Astrocyte (in vitro differentiated cells and primary cell): ENCODE data around the gene TTF2. TPM values are rescaled to one million over a fixed set of nuclear protein-coding genes. Genes with fewer than 3 reads are reported as not detected.

Experiments used
- DNase-seq: peaks from one replicate; pipeline ENCODE4 v3.0.0-alpha.2; 2010; ENCODE audit warnings: low read depth
- FAIRE-seq: peaks from 2 replicates; lab custom pipeline; 2011; peaks lifted over from hg19 to GRCh38; lab: Jason Lieb, UNC
- H2AFZ ChIP-seq: 2 replicates; pipeline ENCODE4 v1.6.0; 2012; ENCODE audit warnings: low read depth, low read length, inconsistent platforms
- H3K27ac ChIP-seq: 2 replicates; pipeline ENCODE4 v1.5.1; 2011; ENCODE audit warnings: low read depth, low read length, inconsistent platforms
- H3K27me3 ChIP-seq: 2 replicates; pipeline ENCODE4 v1.6.0; 2011; ENCODE audit warnings: low read length, inconsistent platforms; ENCODE audit not compliant: insufficient read depth
- H3K36me3 ChIP-seq: 2 replicates; pipeline ENCODE4 v1.5.1; 2011; ENCODE audit warnings: low read length, inconsistent platforms; ENCODE audit not compliant: insufficient read depth
- H3K4me1 ChIP-seq: 2 replicates; pipeline ENCODE4 v1.5.1; 2011; ENCODE audit warnings: low read length, inconsistent platforms; ENCODE audit not compliant: insufficient read depth
- H3K4me2 ChIP-seq: 2 replicates; pipeline ENCODE4 v1.6.0; 2012; ENCODE audit warnings: low read length, inconsistent platforms
- H3K4me3 ChIP-seq: 2 replicates; pipeline ENCODE4 v1.5.1; 2011; ENCODE audit warnings: low read depth, mild to moderate bottlenecking, low read length, inconsistent platforms; ENCODE audit not compliant: insufficient read depth
- H3K79me2 ChIP-seq: 2 replicates; pipeline ENCODE4 v1.6.0; 2012; ENCODE audit warnings: mild to moderate bottlenecking, low read length, inconsistent platforms; ENCODE audit not compliant: insufficient read depth
- H3K9ac ChIP-seq: 2 replicates; pipeline ENCODE4 v1.6.0; 2012; ENCODE audit warnings: mild to moderate bottlenecking, low read length, inconsistent platforms
- H3K9me3 ChIP-seq: 2 replicates; pipeline ENCODE4 v1.5.1; 2012; ENCODE audit warnings: low read depth, mild to moderate bottlenecking, low read length, inconsistent platforms; ENCODE audit not compliant: insufficient read depth
- H4K20me1 ChIP-seq: 2 replicates; pipeline ENCODE4 v1.6.0; 2012; ENCODE audit warnings: low read length, inconsistent platforms; ENCODE audit not compliant: insufficient read depth
- H3K27ac Mint-ChIP-seq: one replicate; pipeline ENCODE4 v1.8.0; 2021; ENCODE audit warnings: mild to moderate bottlenecking, mixed read lengths; ENCODE audit not compliant: unreplicated experiment
- H3K27me3 Mint-ChIP-seq: one replicate; pipeline ENCODE4 v1.8.0; 2021; ENCODE audit warnings: low read depth, mixed read lengths; ENCODE audit not compliant: unreplicated experiment
- H3K36me3 Mint-ChIP-seq: one replicate; pipeline ENCODE4 v1.8.0; 2021; ENCODE audit warnings: low read depth, mixed read lengths; ENCODE audit not compliant: unreplicated experiment
- H3K4me1 Mint-ChIP-seq: one replicate; pipeline ENCODE4 v1.8.0; 2021; ENCODE audit warnings: low read depth, mixed read lengths; ENCODE audit not compliant: unreplicated experiment
- H3K4me3 Mint-ChIP-seq: one replicate; pipeline ENCODE4 v1.8.0; 2021; ENCODE audit warnings: mild to moderate bottlenecking, moderate library complexity, mixed read lengths; ENCODE audit not compliant: unreplicated experiment
- H3K9me3 Mint-ChIP-seq: one replicate; pipeline ENCODE4 v1.8.0; 2021; ENCODE audit warnings: mild to moderate bottlenecking, mixed read lengths; ENCODE audit not compliant: unreplicated experiment
- EZH2 ChIP-seq: IDR thresholded peaks from 2 replicates; pipeline ENCODE4 v1.6.1; 2012; ENCODE audit warnings: mild to moderate bottlenecking, low read length, inconsistent platforms; ENCODE audit not compliant: insufficient read depth
- total RNA-seq: library from RNA; stranded (reverse); gene quantifications from 2 replicates; pipeline ENCODE4 v1.2.1, GENCODE V29; 2021
- TF ChIP-seq, protein P1 (sequence below): IDR thresholded peaks from 2 replicates; pipeline ENCODE4 v1.5.1; 2011; ENCODE audit warnings: low read depth, mild to moderate bottlenecking, inconsistent platforms, low read length, moderate library complexity; ENCODE audit not compliant: insufficient read depth

The TTF2 gene
- total RNA-seq, 1 donor from 2014 or later = 23.4 TPM

DNA sequence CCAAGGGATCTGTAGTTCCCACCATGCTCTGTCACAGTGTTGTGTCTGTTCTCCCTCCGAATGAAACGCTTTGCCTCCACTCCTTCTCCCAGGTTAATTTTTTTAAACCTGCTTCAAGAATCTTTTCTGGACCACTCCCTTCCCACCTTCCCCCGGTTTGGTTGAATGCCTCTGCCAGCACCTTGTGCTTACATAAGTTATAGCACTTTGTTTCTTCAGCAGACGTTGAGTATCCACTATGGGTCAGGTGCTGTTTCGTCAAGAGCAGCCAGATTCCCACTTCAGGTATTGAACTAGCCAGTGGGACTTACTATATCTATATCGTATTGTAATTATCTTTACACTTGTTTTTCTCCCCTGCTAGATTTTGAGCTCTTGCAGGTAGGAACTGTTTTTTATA lies 27.6 kb downstream of the TTF2 start:
- Mint-ChIP-seq H3K27ac (no peak overlapping the region), H3K4me1 (peaks cover 4% of the 10 kb centered on the region), H3K4me3 (no peak overlapping the region), H3K9me3 (no peaks in the 10 kb centered on the region), H3K36me3 (peaks cover 6% of the 10 kb centered on the region), H3K27me3 (no peaks in the 10 kb centered on the region)
- Histone ChIP-seq H3K27ac (no peak overlapping the region), H3K27me3 (no peaks in the 10 kb centered on the region), H3K9ac (no peak overlapping the region), H2AFZ (no peak overlapping the region), H3K4me2 (no peak overlapping the region), H3K9me3 (no peaks in the 10 kb centered on the region), H3K36me3 (peaks cover 11% of the 10 kb centered on the region), H3K4me3 (no peak overlapping the region), H4K20me1 (no peaks in the 10 kb centered on the region), H3K4me1 (peaks cover 3% of the 10 kb centered on the region), H3K79me2 (no peaks in the 10 kb centered on the region)
- no peak for FAIRE-seq
- DNase-seq = no peak
- TF ChIP-seq EZH2 = no peak
- TF ChIP-seq, protein P1, sequence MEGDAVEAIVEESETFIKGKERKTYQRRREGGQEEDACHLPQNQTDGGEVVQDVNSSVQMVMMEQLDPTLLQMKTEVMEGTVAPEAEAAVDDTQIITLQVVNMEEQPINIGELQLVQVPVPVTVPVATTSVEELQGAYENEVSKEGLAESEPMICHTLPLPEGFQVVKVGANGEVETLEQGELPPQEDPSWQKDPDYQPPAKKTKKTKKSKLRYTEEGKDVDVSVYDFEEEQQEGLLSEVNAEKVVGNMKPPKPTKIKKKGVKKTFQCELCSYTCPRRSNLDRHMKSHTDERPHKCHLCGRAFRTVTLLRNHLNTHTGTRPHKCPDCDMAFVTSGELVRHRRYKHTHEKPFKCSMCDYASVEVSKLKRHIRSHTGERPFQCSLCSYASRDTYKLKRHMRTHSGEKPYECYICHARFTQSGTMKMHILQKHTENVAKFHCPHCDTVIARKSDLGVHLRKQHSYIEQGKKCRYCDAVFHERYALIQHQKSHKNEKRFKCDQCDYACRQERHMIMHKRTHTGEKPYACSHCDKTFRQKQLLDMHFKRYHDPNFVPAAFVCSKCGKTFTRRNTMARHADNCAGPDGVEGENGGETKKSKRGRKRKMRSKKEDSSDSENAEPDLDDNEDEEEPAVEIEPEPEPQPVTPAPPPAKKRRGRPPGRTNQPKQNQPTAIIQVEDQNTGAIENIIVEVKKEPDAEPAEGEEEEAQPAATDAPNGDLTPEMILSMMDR = no peak

DNA sequence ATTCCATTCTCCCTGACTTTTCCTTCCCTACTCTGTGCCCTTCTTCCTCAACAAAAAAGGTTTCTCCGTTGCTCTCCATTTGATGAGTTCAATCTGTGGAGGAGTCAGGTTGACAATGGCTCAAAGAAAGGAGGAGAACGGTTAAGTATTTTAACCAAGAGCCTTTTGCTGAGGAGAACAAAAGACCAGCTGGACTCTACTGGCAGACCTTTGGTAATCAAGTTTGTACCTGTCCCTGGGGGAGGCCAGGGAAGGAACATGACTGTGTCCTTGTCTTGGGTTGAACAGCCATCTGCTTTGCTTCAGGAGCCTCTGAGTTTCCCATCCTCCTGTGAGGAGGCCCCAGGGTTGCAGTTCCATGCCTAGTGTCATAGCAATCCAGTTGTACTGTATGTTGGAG lies 29.9 kb downstream of the TTF2 start:
- no peak overlapping the region for H3K27ac Mint-ChIP-seq
- H3K79me2 ChIP-seq = no peaks in the 10 kb centered on the region
- no peak overlapping the region for H3K9ac ChIP-seq
- H3K4me1 Mint-ChIP-seq = peaks cover 19% of the 10 kb centered on the region
- H3K27me3 ChIP-seq = no peaks in the 10 kb centered on the region
- H3K4me3 Mint-ChIP-seq = no peak overlapping the region
- DNase-seq (no peak), FAIRE-seq (no peak)
- TF ChIP-seq, protein P1 = no peak
- no peak for TF ChIP-seq EZH2
- H3K36me3 Mint-ChIP-seq = peaks cover 2% of the 10 kb centered on the region
- no peaks in the 10 kb centered on the region for H3K9me3 Mint-ChIP-seq
- H3K36me3 ChIP-seq = peaks cover 11% of the 10 kb centered on the region
- no peaks in the 10 kb centered on the region for H4K20me1 ChIP-seq
- no peak overlapping the region for H2AFZ ChIP-seq
- H3K4me3 ChIP-seq = no peak overlapping the region
- no peaks in the 10 kb centered on the region for H3K9me3 ChIP-seq
- H3K27ac ChIP-seq = no peak overlapping the region
- H3K27me3 Mint-ChIP-seq = no peaks in the 10 kb centered on the region
- H3K4me2 ChIP-seq = no peak overlapping the region
- peaks cover 24% of the 10 kb centered on the region for H3K4me1 ChIP-seq

DNA sequence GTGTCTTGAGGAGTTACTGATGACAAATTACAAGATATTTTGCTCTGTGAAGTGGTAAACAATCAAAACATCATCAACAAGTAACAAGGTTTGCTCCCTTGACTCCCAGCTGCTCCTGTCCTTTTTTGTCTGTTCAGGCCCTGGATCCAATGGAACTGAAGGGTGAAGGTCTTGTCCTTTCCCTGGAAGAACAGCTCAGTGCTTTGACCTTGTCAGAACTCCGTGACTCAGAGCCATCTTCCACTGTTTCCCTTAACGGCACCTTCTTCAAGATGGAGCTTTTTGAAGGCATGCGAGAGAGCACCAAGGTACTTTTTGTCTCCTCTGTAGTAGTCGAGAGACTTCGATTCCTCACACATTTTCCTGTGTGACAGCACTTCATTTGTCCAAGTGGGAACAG lies 32.5 kb downstream of the TTF2 start:
- Mint-ChIP-seq H3K36me3 (peaks cover 2% of the 10 kb centered on the region), H3K4me1 (peaks cover 23% of the 10 kb centered on the region), H3K9me3 (no peaks in the 10 kb centered on the region), H3K27ac (peak overlapping the region; percentile 93), H3K4me3 (no peak overlapping the region), H3K27me3 (no peaks in the 10 kb centered on the region)
- peak overlapping the region; percentile 72 for H3K9ac ChIP-seq
- no peaks in the 10 kb centered on the region for H4K20me1 ChIP-seq
- H3K36me3 ChIP-seq = peaks cover 4% of the 10 kb centered on the region
- H3K4me2 ChIP-seq = peak overlapping the region; percentile 67
- H3K79me2 ChIP-seq = no peaks in the 10 kb centered on the region
- FAIRE-seq (no peak), DNase-seq (no peak)
- peak overlapping the region; percentile 96 for H3K27ac ChIP-seq
- no peaks in the 10 kb centered on the region for H3K9me3 ChIP-seq
- H3K27me3 ChIP-seq = no peaks in the 10 kb centered on the region
- H3K4me1 ChIP-seq = peaks cover 38% of the 10 kb centered on the region
- peak overlapping the region; percentile 45 for H2AFZ ChIP-seq
- H3K4me3 ChIP-seq = peak overlapping the region; percentile 7
- no peak for TF ChIP-seq EZH2
- TF ChIP-seq, protein P1 = no peak
